Lower leg skin (tissue), 3 donors: ENCODE data around the gene ARHGAP29.

ENCODE experiments used
- POLR2A ChIP-seq, 2 donors: fragments of 450-650 bp; IDR thresholded peaks; one replicate each; pipeline ENCODE4 v1.6.1; 2016 to 2017; ENCODE audit warnings: antibody characterized with exemption in 2 of 2, mild to moderate bottlenecking in 1 of 2, moderate library complexity in 1 of 2
- TF ChIP-seq, protein P1 (sequence below), 3 donors: fragments of 450-650 bp; IDR thresholded peaks; one replicate each; pipeline ENCODE4 v1.5.1; 2016; ENCODE audit warnings: antibody characterized with exemption in 3 of 3, mild to moderate bottlenecking in 3 of 3, moderate library complexity in 2 of 3

GRCh38 chr1:94258873-94259331, 21.5 kb upstream of the ARHGAP29 start:
- no peak for TF ChIP-seq POLR2A (IDR thresholded peaks at IDR 0.05)
- TF ChIP-seq, protein P1, sequence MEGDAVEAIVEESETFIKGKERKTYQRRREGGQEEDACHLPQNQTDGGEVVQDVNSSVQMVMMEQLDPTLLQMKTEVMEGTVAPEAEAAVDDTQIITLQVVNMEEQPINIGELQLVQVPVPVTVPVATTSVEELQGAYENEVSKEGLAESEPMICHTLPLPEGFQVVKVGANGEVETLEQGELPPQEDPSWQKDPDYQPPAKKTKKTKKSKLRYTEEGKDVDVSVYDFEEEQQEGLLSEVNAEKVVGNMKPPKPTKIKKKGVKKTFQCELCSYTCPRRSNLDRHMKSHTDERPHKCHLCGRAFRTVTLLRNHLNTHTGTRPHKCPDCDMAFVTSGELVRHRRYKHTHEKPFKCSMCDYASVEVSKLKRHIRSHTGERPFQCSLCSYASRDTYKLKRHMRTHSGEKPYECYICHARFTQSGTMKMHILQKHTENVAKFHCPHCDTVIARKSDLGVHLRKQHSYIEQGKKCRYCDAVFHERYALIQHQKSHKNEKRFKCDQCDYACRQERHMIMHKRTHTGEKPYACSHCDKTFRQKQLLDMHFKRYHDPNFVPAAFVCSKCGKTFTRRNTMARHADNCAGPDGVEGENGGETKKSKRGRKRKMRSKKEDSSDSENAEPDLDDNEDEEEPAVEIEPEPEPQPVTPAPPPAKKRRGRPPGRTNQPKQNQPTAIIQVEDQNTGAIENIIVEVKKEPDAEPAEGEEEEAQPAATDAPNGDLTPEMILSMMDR (IDR thresholded peaks at IDR 0.05) = no peak
